GM21447 (cell line): ENCODE measurements around the gene TFEC.

ENCODE experiments used
- ATAC-seq: cut with Tn5 transposase; IDR thresholded peaks from one replicate; pipeline ENCODE4 v1.9.1; 2021; ENCODE audit not compliant: unreplicated experiment

Gene TFEC

DNA sequence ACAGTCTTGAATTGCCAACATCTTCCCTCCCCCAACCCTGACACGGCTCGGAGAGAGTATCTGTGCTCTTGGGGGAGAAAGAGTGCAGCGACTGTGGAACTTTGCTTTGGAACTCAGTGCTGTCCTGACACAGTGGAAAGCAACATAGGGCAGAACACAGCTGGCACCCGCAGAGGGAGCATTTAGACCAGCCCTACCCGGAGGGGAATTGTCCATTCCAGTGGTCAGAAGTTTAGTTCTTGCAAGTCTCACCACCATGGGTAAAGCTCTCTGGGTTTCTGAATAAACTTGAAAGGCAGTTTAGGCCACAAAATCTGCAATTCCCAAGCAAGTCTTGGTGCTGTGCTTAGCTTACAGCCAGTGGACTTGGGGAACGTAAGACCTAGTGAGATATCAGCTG is 34.9 kb downstream of the TFEC start:
- ATAC-seq, result no peak

DNA sequence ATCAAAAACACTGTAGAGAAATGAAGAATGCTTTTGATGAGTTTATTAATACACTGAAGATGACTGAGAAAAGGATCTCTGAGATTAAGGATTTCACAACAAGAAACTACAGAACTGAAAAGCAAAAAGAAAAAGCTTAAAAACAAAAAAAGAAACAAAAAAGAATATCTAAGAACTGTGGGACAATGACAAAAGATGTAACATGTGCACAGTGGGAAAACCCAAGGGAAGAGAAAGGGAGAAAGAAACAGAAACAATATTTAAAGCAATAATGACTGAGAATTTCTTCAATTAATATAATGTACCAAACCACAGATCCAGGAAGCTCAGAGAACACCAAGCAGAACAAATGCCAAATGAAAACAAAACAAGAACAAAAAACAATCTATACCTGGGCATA is 42.2 kb downstream of the TFEC start:
- no peak for ATAC-seq

DNA sequence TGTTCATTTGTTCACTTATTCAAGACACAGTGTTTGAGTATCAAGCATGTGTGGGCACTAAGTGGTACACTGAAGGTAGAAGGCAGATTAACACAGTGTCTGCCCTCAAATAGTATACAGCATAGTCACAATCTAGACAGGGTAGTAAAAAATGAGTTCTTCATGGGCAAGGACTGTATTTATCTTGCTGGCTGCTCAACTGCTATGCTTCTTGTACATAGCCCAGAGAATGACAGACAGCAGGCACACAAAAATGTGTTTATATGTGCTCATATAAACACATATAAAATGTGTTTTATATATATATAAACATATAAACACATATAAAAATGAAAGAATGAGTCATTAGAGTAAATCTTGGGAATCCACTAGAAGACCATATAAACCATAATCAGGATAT is 43.1 kb downstream of the TFEC start:
- no peak for ATAC-seq

DNA sequence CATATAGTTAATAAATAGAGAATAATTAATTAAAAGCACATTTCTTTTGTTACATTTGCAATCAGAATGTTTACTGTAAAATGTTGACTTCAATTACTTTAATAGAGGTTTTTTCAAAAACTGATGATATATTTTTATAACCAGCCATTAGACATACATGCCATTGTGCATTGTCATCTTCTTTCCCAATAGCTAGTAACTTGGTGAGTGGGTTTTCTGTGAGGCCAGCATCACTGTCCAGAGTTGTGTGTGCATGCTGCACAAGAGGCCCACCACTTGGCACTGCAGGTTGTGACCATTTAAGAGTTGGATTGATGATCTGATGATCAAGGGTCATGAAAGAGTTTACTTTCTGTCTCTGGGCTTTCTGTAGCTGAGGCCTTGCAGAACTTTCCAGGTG is 46.5 kb downstream of the TFEC start:
- no peak for ATAC-seq

DNA sequence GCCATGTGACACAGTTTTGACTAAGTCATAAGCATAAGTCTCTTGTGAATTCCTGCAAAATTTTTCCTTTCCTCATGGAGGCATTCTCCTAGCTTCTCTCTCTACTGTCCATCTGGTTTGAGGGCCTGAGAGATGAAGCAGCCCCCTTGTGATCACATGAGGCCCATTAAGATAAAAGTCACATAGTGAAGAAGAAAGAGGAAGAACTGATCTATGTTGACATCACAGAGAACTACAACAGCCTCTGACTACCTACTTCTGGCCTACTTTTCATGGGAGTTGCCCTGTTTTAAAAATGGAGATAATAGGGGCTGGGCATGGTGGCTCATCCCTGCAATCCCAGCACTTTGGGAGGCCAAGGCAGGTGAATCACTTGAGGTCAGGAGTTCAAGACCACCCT is 50.4 kb downstream of the TFEC start:
- ATAC-seq, result no peak

DNA sequence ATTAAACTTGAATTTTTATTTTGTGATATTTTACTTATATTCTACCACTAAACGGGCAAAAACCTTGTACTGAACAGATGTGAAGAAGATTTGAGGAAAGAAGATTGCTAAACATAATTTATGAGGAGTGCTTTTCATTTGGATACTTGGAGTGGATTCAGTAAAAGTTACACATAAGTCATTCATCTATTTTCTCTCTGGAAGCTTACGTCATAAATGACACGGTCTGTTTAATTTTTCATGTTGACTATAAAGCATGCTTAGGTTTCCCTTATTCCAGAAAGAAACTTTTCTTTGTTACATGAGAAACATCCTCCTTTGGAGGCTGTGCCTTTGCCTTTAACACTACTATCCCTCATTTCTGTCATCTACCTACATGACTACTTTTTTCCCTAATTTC is 53.9 kb downstream of the TFEC start:
- no peak for ATAC-seq

DNA sequence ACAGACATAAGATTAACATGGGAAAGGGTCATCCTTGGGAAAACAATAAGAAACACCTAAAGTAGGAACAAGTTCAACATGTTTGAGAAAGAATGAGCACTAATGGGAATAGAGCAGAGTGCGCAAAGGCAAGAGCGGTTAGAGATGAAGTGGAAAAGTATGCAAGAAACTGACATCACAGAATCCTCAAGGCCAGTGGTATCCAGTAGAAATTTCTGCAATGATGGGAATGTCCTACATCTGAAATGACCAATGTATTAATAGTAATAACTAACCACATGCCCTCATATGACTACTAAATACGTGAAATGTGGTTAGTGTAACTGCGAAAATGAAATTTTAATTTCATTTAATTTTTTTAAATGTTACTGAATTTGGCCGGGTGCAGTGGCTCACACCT is 54.8 kb downstream of the TFEC start:
- ATAC-seq, result no peak

DNA sequence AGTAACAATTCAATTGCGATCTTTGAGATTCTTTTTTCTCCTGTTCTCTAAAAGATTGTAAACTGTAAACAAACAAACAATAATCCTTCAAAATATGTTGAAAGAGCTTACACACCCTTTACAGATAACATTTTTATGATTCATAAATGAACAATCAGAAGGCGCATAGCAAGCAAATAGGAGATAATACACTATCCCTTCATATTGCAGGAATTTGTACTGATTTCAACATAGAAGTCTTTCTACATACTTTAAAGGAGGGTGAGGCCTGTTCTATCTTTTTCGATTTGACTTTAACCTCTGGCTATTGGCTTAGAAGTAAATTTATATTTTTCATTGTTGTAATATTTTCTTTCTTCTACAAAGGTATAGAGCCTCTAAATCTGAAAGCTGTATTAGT is 57.2 kb downstream of the TFEC start:
- ATAC-seq, result no peak

DNA sequence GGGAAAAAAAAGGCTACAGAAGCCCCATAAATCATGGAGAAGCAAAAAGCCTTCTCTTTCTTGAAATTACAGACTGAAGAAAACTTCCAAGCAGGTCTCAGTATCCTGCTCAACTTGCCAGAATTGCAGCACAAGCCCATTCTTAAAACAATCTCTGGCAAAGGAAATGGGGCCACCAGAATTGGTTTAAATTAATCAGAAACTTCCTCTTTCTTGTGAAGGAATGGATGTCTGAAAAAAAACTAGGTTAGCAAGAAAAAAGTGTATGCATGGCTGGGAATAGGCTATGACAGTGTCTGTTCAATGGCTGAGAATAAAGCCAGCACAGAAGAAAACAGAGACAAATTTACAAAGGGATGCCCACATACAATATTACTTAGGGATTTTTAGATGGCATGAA is 59.1 kb downstream of the TFEC start:
- ATAC-seq, result no peak

DNA sequence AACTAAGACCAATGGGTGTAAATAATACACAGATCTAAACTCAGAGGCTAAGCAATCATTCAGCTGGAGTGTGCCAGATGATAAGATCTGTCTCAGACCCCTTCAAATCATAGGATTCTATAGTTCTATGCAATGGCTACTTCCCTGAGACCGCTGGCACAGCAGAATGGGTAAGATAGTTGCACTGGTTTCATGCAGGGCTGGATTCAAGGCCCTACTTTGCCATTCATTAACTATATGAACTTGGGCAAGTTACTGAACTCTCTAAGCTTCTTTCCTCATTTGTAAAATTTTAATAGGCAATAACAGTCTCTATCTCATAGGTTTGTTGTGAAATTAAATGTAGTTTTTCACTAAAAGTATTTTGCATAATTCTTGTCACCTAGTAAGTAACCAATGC is 62.0 kb downstream of the TFEC start:
- no peak for ATAC-seq

DNA sequence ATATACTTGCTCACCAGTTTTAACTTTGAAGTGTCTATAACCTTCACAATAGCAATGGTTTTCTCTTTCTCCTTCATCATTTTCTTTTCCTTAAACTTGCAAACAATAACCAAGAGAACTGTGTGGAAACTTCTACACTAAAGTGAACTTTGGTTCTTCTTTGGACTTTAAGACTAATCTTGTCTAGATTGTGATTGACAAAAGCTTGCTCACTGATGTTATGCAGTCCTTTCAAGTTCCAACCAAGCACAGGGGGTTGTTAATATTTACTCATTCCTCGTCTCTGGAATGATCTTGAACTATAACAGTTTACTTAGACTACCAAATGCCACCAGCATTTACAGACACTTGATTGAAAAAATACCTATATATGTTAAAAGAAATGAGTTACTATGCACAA is 62.4 kb downstream of the TFEC start:
- no peak for ATAC-seq

DNA sequence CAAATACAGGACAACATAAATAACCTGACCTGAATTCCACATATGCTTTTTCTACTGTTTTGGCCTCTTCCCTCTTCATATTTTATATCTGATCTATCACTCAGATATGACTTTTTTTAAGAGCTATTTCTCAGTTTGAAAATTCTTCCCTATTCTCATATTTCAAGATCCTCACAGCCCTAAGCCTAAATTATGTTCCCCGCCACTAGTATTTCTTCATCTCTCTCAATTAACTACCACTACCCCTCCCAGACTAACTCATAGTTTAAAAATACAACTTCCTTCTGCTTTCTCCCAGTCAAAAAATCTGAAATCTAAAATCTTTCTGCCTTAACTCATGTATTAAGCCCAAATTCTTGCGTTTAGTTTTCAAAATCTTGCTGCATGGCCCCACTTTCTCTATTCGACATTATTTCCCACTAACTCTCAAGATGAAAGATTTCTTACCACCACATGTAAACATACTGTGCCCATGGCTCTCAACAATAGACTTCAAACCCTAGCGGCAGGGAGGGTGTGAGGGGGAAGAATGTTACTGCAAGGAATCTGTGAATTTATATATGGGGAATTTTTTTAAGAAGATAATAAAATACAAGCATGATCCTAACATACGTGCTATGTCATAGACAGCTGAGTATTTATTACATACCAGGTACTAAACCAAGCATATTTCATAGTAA is 64.6 kb downstream of the TFEC start:
- ATAC-seq, result no peak

DNA sequence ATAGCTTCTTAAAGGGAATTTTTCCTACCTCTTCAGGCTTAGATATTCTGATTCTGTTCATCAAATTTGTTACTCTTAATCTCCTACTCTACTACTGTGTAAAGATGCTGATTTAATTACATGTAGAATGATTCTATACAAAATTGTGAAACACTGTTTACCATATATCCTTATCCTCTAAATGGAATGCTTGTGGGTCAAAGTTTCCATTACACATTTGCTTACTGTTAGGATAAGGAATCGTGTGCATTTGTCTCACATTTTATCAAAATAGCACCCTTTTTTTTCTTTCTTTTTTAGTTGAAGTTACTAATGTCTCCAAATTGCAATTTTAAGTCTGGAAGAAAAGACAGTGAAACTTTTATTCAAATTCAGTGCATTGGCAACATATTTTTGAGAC is 65.3 kb downstream of the TFEC start:
- ATAC-seq, result no peak

DNA sequence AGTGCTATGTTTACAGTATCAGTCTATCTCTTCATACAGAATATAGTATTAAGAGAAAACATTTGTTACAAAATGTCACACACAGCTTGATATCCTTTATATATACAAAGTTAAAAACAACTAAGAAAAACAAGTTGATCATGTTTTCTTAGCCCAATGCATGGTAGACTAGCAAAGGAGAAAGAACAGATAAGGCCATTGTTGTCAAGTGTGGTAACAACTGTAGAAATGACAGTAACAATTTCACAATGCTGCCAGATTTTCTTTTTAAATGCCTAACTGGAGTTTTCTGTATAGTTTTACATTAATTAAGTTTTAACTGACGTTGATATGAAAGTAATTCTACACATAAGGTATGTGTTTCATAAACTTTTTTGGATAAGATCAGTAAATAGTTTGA is 65.8 kb downstream of the TFEC start:
- ATAC-seq, result no peak

DNA sequence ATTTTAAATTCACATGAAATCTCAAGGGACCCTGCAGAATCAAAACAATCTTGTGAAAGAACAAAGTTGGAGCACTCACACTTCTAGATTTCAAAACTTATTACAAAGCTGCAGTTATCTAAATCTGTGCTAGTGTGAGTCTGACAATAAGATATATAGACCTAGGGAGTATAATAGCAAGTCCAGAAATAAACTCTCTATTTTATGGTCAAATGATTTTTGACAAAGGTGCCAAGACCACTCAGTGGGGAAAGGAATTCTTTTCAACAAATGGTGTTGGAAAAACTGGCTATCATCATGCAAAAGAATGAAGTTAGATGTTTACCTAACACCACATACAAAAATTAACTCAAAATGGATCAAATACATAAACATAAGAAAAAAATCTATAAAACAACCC is 68.2 kb downstream of the TFEC start:
- no peak for ATAC-seq

DNA sequence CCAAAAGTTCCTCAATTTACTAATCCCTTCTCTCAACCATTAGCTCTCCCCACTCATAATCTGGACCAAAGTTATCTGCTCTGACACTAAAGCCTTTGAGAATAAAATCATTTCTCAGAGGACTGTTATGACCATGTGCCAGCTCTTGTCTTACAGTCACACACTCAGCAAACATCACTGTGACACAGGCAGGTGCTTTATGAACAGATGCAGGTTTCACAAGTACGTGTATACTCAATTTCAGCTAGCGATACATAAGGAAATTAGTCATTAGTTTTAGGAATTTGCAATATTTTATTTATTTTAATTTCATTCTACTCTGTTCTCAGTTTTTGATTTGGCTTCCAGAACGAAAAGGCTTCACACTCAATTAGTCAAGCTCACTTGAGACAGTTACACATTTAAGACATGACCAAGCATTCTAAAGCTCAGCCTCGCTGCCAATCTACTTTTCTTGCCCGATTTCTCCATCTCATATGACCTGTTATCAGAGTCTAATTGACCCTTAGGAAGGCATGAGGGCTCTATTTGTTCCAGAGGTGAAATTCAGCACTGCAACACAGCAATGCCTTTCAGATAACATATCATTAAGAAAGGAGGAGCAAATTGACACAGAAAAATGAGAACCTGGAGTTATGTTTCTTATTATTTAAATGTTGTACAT is 76.8 kb downstream of the TFEC start:
- ATAC-seq, result no peak

DNA sequence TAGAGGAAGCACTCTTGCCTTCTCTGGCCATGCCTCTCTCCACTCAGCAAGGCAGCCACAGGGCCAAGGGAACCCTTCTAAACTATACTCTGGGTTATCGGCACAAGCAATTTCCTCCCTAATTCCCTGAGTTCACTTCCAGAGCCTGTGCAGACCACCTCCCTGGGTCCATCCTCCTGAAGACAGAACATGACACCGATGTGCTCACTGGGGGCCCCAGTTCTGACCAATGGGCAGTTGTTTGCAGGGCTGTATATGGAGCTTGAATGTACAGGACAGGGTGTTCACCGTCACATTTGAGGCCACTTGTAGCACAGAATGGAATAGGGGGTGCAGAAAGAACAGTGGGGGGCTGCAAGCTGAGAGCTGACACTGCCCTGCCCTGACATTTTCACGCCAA is 77.7 kb downstream of the TFEC start:
- no peak for ATAC-seq

DNA sequence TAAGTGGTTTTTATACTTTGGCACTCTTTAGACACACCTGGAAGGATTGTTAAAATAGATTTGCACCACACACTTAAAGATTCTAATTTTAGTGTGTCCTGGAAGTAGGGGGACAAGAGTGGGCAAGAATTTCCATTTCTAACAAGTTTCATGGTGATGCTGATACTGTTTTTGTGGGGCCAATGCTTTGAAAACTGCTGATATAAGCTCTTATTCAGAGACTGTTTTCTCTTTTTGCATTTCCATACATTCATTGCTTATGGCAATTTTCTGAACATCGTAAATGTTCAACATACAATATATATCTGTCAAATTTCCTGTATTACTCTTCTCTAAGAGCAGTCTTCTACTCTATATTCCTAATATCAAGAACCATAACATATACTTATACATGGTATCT is 79.0 kb downstream of the TFEC start:
- no peak for ATAC-seq

DNA sequence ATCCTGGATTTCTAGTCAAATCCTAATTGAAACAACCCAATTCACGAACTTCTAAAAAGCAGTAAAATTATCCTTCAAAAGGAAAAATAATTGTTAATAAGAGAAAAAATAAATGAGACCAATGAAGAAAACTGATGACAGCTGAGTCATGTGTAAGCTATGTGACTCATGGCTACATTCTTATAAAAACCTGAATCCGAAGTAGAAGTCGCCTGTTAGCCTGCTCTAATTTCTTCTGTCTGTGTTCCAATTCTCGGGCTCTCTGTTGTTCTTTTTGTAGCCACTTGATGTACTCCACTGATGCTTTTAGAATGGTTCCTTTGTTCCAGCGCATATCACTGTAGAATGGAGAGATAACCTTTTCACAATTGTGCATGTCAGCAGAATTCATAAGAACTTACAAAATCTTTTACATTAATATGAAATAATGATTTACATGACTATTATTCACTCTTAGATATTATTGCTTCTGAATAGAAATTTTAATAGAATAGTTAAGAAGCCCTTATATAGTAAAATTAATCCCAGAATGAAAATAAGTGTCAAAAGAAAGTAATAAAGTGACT is 88.8 kb downstream of the TFEC start:
- no peak for ATAC-seq

DNA sequence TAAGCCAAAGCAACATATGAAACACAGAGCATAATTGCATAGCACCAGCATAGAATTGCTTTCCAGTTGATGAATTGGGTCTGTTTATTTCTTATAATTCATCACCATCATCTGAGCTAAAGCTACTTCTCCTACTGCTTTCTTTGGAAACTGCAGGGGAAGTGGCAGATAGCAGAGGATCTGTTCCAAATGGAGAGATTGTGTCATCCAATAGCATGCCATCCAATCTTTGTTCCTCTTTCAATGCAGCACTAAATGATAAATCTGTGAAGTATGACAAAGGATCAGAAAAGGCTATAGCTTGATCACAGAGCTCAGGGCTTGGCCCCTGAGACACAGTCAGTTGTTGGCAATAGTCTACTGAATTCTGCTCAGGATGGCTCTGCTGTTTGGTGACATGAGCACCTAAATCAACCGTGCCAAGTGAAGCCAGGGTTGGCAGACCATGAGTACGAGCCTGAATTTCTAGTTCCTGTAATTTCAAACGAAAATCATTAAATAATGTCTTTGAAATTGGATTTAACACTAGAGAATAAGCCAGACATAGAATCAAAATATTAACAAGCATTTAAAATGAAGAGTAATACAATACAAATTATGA is 90.0 kb downstream of the TFEC start:
- no peak for ATAC-seq

DNA sequence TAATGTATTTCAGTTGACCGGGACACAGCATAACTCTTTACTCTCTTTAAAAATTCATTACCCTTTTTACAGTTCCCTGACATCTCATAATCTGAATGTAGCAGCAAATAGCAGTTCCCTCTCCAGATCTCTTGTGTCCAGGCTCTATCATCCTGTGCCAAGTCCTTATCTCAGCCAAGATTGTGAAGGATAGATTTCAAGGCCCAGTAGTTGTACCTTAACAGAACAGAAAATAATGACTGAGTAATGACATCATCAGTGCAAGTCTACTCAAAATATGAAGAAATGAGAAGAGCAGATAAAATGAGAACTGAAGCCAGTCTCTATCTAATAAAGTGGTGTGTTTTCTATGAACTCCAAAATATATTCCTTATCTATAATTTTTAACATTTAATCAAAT is 92.6 kb downstream of the TFEC start:
- no peak for ATAC-seq

DNA sequence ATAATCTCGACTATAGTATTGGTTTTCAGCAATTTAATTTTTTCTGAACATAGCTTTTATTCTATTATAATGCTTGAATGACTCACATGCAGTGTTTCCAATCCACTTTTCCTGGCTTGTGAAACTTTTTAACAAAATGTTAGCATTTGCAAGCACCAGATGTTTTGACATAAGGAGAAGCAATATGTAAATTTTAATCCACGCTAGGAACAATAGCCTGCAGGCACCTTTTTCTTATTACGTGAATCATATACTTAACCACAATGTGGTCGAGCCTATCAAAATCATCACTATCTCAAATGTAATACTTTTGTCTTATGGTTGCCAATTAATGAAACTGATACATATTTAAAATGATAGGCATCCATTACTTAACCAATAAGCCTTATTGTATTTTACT is 97.1 kb downstream of the TFEC start:
- ATAC-seq, result no peak
